OCI-LY3 (cell line): Measurements from ENCODE around the gene EPS8.
"Not testable (repeated sequence)": the region's sequence is repeated elsewhere in the genome, so short reads cannot be mapped to it uniquely, and the experiment has no call there.

Experiments
- CTCF ChIP-seq: fragments of 200-600, 300-600 bp; sonication (generic); IDR thresholded peaks from 2 replicates; pipeline ENCODE4 v1.5.1; 2014; ENCODE audit warnings: antibody characterized with exemption, low read length, low read depth
- EZH2phosphoT487 ChIP-seq: fragments of 200-600 bp; shearing (Covaris generic); IDR thresholded peaks from 2 replicates; pipeline ENCODE4 v1.6.1; 2018; ENCODE audit warnings: antibody characterized with exemption, mixed run types, low read depth

- not testable (repeated sequence) for TF ChIP-seq EZH2phosphoT487, CTCF
These were observed 27.0 kb downstream of the EPS8 start for GRCh38 chr12:15762162-15762561.
